Right kidney (tissue), 1 donor: Measurements from ENCODE around the gene SPATA33.
"Not testable (repeated sequence)": the region's sequence is repeated elsewhere in the genome, so short reads cannot be mapped to it uniquely, and the experiment has no call there.

Source experiments
- DNase-seq: peaks from one replicate; pipeline ENCODE4 v3.0.0-alpha.2; 2016

The SPATA33 gene

DNA sequence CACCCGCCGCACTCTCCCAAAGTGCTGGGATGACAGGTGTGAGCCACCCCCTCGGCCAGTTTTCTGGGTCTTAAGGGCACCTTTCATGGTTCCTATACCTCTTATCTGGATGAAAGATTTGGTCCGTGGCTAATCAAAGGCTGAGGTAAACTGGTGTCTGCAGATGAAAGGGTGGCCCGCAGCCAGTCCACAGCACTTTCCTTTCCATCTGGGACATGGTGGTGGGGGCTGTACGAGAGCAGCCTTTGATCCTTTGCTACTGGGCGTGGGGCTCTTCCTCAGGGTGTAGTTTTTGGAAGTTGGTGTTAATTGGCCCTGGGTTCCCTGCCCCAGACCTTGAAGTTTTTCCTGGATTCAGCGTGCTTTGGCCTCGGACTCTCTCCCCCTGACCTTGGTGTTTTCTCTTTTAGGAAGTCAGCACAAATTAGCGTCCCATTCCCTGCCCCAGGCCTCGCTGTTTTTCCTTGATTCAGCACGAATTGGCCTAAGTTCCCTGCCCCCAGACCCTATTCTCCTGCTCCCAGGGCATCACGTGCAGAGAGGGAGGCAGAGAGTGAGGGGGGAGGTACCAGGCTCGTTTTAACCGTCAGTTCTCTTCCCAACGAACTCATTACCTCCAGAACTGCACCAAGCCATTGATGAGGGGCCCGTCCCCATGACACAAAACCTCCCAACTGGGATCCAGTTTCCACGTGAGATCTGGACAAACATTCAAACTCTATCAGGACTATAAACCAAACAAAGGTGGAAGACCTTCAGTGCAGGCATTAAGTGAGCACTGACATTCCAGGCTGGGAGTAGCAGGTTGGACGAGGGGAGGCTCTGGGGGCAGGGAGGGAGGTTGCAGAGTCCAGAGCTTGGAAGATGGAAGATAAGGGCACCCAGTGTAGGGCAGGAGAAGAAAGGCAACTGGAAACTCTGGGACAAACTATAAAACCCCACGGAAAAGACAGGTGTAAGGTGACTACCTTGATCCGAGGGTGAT lies 32.6 kb upstream of the SPATA33 start:
- DNase-seq = no peak

DNA sequence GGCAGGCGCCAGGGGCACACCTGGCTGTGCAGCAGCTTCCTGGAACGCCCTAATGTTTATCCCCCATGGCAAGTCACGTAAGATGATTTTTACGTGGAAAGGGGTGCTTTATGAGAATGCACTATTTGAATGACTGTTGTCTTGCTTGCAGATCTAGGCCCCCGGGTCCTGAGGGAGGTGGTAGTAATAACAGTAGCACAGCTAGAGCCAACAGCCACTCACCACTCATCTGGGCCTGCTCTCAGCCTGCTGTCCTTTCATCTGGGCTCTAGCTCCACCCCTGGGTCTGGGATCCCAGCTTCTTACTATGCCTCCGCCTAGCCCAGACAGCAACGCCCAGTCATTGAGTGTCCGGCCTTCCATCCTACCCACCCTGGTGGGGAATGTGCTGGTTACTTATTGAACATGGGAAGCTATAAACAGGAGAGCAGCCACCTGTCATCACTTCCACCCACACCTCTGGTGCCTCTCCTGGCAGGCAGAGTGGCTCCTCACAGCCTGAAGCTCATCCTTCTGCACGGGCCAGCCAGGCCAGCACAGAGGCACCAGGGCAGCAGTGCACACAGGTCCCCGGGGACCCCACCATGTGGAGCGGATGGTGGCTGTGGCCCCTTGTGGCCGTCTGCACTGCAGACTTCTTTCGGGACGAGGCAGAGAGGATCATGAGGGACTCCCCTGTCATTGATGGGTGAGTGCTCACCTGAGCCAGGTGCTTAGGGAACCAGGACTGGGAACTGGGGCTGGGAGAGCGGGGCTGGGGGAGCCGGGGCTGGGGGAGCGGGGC lies 27.6 kb upstream of the SPATA33 start:
- DNase-seq = no peak

DNA sequence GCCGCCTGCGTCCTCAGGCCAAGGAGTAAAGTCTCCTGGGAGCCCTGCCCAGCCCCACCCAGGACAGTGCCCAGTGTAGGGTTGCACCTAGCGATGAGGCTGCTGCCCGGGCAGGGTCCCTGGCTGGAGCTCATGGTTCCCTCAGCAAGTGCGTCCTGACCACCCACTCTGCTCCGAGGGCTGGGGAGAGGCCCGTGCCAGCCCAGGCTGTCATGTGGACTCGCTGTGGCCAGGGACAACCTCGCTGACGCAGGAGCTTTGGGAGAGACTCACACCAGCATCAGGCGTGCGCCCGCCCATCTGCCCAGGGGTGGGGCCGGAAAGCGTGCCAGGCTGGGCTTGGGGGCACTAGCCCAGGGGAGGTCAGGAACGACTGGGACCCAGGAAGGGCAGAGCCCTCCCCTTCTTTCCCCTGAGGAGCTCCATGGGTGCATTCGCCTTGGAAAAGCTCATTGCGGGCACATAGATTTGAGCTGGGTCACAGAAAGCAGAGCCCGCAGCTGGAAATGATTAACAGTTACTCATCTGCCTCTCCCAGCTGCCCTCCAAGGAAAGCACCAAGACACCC lies 24.5 kb upstream of the SPATA33 start:
- no peak for DNase-seq

DNA sequence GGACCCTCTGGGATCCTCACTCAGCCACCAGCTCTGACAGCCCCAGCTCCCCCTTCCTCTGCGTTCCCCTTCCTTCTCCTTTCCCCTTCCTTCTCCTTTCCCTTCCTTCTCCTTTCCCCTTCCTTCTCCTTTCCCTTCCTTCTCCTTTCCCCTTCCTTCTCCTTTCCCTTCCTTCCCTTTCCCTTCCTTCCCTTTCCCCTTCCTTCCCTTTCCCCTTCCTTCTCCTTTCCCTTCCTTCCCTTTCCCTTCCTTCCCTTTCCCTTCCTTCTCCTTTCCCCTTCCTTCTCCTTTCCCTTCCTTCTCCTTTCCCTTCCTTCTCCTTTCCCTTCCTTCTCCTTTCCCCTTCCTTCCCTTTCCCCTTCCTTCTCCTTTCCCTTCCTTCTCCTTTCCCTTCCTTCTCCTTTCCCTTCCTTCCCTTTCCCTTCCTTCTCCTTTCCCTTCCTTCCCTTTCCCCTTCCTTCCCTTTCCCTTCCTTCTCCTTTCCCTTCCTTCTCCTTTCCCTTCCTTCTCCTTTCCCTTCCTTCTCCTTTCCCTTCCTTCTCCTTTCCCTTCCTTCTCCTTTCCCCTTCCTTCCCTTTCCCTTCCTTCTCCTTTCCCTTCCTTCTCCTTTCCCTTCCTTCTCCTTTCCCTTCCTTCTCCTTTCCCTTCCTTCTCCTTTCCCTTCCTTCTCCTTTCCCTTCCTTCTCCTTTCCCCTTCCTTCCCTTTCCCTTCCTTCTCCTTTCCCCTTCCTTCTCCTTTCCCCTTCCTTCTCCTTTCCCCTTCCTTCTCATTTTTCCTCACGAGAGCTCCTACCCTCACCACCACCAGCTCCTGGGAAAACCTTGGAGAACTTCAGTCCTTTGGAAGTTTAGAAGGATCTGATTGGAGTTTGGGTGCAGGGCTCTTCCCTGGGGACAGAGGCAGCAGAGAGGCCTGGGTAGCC lies 22.9 kb upstream of the SPATA33 start:
- not testable (repeated sequence) for DNase-seq

DNA sequence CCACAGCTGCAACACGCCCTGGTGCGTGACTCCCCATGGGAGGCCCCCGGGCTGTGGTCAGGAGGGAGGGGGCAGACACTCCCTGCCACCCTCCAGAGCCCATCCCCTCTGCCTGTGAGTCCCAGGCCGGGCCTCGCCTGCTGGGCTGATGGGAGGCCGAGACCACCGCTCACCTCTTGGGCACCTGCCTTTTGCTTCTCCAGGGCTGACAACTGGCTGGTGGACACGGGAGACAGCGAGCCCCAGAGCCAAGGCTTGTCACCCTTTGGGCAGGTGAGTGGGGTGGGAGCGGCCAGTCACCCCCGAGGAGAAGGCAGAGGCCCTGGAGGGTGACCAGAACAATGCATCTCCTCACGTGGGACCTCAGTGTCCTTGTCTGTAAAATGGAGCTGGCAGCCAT lies 21.0 kb upstream of the SPATA33 start:
- no peak for DNase-seq

DNA sequence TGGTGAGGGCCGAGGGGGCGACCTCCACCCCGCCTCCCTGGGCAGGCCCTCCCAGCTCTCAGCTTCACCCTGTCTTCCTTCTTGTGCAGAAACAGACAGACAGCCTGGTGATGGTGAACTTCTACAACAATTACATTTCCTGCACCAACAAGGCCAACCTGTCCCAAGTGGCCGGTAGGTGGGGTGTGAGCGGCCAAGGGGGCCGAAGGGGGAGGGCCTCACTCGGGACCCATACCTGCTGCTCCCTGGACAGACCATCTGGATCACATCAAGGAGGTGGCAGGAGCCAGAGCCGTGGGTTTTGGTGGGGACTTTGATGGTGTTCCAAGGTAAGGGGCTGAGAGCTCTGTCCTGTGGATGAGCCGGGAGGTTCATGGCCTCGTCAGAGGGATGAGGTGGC lies 20.3 kb upstream of the SPATA33 start:
- no peak for DNase-seq

DNA sequence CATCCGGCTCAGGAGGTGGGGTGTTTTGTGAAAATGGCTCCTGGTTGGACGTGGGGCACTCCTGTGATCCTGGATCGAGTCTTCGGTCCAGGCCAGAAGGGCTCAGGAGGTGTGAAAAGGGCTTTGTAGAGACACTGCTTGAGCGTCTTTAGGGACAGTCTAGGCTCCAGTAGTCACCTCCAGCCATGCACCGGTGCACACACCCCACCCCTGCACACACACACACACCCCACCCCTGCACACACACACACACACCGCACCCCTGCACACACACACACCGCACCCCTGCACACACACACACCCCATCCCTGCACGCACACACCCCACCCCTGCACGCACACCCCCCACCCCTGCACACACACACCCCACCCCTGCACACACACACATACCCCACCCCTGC lies 19.2 kb upstream of the SPATA33 start:
- no peak for DNase-seq

DNA sequence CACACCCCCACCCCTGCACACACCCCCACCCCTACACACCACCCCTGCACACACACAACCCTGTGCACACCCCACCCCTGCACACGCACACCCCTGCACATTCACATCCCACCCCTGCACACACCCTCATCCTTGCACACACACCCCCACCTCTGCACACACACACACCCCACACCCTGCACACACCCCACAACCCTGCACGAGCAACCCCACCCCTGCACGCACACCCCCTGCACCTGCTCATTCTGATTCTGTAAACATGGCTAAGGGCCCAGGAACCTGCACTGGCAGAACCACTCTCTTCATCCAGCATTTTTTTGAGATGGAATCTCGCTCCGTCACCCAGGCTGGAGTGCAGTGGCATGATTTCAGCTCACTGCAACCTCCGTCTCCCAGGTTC lies 18.3 kb upstream of the SPATA33 start:
- no peak for DNase-seq

DNA sequence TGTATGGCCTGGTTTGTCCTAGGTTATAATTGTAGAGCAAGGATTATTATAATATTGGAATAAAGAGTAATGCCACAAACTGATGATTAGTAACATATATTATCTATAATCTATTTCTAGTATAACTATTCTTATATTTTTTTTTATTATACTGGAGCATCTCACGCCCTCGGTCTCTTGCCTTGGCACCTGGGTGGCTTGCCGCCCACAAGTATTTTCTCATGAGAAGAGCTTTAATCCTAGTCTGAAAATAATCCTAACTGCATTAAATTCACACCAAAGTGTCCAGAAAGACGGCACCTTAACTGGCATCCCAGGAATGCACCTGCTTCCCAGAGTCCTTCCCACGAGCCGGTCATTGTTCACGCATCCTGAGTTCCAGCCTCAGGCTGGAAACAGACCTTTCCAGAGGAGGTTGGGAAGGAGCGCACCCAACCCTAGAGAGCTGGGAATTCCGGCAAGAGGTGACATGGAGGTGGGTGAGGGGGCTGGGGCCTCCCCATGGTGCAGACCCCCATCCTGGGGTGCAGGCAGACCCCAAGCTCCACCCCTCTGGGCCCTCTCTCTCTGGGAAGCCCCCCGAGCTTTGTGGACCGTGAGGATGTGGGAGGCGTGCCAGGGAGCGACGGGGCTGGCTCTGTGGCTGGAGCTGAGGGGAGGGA lies 16.0 kb upstream of the SPATA33 start:
- DNase-seq = peak; percentile 42

DNA sequence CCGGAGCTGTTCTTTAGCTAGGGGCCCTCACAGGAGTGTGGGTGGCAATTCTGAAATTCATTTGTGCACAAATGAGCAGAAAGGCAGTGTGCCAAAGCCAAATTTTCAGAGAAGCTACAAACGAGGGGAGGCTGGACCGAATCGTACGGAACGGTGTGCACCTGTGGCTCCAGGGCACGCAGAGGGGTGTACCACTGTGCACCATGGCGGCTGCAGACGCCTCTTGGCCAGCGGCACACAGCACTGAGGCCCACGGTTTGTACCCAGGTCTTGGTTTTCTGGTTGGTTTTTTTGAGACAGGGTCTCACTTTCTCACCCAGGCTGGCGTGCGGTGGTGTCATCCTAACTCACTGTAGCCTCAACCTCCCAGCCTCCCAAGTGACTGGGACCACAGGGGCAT lies 15.1 kb upstream of the SPATA33 start:
- DNase-seq = peak; percentile 7

DNA sequence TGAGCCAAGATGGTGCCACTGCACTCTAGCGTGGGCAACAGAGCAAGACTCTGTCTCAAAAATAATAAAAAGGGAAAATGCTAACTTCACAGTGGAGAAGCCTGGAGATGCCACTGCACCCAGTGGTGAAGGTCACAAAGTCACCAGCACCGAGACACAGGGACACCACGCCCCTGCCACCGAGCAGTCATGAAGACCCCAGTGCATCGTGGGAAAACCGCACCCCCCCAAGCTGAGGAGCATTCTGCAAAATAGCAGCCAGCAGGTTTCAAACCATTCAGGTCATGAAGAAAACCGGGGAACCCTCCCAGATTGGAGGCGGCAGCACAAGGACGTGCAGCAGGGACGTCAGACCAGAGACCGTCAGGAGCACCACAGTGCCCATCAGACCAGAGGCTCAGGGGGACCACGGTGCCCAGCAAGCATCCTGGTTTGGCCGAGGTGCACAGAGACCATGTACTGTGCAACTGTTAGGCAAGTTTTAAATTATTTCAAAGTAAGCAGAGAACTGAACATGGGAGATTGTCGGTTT lies 13.8 kb upstream of the SPATA33 start:
- DNase-seq = no peak

DNA sequence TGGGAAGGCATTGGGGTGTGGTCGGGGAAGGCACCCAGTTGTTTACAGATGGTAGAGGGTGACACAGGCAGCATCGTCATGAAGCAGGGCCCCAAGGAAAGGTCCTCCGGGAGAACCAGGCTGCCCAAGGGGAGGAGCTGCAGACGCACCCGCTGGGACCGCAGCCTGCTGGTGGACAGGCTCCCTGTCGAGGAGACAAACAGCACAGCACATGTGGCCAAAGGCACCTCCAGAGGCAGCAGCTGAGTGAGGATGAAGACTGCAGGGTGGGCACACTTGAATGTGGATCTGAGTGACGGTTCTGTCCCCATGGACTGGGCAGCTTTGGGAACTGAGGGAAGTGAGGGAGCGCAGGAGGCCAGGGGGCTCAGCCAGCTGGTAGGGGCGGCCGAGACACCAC lies 12.5 kb upstream of the SPATA33 start:
- no peak for DNase-seq

DNA sequence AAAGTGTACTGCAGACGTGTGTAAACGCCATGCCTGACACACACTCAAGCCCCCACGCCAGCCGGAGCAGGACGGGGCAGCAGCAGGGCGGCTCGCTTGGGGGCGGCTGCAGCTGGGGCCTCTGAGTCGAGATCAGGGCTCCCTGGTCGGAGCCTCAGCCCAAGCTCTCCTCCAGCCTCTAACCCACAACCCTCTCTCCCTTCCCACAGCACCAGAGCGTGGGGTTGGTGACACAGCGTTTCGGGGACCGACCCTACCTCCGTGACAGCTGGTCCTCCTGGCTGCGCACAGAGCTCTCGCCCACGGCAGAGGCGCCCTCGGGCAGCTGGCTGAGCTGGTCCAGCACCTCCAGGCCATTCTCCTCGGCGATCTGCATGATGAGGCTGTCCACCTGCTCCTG lies 11.4 kb upstream of the SPATA33 start:
- no peak for DNase-seq

DNA sequence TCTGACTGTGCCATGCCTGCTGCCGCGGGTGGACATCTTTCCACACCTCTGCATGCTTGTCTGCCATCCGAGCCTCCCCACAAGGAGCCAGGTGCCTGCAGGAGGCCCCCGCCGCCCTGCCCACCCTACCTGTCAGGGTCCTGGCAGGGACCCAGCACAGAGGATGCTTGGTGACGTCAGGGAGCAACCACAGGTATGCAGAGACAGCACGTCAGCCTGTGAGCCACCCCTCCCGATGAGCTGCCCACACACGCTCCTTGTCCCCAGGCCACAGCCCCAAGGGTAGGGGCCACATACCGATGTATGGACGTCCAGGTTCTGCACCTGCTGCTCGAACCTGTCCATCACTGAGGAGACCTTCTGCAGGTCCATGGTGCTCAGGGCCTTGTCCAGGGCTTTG lies 10.7 kb upstream of the SPATA33 start:
- no peak for DNase-seq

DNA sequence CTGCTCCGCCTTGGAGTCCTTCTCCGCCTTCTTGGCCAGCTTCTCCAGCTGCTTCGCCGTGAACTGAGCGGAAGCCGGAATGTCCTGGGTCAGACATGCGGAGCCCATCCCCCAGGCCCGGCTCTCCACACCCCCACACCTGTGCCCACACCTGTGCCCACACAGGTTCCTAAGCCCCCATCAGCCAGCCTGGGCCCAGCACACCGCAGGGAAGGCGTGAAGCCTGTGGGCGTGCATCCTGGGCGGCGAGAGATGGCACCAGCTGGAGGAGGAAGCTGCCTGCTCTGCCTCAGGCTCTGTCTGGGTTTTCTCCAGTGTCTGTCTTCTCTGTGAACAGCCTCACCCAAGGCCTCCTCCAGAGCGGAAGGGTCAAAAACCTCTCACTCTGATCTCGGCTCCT lies 6.1 kb upstream of the SPATA33 start:
- no peak for DNase-seq

DNA sequence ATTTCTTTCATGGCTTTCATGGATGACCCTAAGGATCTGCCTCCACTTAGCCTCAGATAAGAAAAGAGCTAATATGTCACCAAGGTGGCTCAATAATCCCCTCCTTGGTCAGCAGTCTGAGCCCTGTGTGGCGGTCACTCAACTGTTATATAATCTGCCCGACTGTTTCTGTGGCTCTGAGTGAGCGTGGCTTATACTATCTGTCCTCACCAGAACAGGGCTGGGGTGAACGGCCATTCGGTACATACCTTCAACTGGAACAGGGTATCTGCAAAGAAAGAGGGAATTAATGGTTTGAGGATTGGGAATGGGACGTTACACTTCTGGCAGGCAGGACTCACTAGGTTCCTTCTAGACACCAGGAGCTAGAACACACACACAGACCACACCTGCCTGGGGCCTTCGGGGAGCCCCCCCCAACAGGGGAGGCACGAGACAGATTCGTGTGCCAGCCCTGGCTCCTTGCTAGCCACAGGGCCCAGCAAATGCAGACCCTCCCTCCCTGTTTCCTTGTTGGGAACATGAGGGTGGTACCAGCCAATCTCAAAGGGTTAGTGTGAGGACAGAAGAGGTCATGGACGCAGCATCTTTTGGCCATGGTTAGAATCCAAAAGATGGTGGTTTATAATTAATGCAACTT lies 3.9 kb upstream of the SPATA33 start:
- no peak for DNase-seq

DNA sequence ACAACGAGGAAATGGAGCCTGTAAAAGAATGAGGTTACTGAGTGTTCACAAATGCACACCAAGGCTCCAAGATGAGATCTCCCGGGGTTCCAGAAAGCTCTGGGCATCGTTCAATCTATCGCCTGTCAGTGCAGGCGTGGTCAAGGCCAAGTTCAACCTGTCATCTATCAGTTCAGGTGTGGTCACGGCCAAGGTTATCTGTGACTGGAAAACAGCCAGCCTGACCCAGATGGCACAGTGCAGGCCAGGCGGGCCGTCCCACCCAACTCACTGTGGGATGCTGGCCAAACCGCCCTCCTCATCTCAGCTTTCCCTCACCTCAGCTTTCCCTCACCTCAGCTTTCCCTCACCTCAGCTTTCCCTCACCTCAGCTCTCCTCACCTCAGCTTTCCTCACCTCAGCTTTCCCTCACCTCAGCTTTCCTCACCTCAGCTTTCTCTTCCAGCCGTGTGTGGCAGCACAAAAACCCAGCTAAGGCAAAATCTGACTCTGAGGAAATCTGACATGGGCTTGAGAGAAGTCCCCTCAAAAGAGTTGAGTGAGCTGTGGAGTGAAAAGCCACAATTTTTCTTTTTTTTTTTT lies 2.5 kb upstream of the SPATA33 start:
- DNase-seq = no peak

DNA sequence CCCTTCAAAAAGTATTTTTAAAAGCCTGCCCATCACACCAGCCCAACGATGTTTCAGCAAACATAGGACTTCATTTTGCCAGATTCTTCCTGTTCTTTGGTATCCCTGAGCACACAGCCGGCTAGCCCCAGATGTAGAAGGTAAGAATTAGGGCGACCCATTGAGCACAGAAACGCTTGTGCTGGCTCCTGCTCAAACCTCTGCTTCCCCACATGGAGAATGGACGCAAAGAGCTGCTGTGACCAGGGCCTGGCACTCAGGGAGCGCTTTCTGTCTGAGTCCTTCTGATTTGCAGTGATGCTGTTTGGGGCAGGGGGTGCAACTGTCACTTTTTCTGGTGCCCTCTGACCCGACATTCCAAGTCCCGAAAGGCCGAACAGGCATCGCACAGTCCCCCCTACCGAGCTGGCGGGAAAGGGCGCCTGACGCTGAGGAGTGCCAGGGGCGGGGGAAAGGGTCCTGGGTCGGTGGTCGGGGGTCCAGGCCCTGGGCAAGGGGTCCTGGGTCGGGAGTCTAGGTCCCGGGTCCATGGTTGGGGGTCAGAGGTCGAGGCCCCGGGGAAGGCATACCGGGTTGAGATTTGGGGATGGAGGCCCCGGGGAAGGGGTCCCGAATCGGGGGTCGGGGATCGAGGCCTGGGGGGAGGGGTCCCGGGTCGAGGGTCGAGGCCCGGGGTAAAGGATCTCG lies 1.1 kb upstream of the SPATA33 start:
- DNase-seq = no peak

DNA sequence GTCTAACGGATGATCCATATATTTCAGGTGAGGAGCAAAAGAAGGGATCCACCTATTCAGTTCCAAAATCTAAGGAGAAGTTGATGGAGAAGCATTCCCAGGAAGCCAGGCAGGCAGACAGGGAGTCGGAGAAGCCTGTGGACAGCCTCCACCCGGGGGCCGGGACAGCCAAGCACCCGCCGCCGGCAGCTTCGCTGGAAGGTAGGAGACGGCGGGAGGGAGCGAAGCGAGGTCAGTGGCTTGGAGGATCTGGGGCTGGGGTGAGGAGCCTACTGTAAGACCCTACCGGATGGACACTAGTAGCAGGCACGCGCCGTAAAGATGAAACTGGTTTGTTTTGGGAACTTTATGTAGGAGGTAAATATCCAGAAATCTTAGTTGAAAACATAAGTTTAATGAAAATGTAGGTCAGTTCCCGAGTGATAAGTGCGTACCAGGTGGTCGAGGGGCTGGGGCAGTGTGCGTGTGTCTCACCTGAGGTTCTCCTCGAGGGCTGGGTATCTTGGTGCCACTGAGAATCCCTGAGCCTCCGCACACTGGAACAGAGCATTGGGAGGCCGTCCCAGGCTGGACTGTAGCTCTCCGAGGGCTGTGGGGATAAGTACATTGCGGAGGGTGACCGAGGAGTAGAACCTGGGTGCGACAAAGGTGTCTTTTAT lies 714 bp downstream of the SPATA33 start:
- DNase-seq = no peak
